Activated T-cell treated with anti-CD3 and anti-CD28 coated beads for 1 hour (primary cell): Measurements from ENCODE around the gene MBLAC1.

Experiments used
- DNase-seq: peaks from one replicate; pipeline ENCODE4 v3.0.0-alpha.2; 2020; ENCODE audit warnings: low read depth

MBLAC1 gene

DNA sequence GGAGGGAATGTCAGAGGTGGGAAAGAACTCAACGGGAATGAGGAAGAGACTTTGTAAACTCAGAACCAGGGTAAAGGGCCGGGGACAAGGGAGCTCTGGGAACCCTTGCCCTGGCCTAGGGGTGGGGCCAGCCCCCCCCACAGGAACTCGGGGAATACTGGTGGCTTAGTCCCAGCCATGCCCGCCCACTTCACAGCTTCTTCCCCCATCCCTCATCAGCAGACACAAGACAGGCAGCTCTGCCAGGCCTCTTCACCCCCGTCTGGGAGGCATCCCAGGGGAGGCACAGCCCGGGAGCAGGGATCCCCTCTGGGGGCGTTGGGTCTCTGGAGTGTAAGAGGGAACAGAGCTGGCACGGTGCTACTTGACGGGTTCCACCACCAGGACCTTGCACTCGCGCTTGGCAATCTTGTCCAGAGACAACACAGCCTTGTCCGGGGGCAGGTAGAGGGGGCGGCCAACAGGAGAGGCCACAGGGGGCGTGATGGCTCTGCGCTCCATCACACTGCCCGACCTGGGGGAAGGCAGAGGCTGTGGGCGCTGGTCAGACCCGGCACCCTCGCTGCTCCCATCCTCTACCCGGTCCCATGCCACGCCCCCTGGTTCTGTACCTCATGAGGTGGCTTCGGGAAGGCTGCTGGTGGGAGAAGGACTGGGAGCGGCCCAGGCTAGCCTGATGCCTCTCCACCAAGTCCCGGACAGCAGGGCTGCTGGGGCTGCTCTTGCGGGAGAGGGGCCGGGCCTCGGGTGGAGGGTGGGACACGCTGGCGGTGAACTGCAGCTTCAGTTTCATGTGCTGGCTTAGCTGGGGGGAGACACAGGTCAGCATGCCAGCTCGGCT, 28.1 kb downstream of the MBLAC1 start:
- DNase-seq: no peak

DNA sequence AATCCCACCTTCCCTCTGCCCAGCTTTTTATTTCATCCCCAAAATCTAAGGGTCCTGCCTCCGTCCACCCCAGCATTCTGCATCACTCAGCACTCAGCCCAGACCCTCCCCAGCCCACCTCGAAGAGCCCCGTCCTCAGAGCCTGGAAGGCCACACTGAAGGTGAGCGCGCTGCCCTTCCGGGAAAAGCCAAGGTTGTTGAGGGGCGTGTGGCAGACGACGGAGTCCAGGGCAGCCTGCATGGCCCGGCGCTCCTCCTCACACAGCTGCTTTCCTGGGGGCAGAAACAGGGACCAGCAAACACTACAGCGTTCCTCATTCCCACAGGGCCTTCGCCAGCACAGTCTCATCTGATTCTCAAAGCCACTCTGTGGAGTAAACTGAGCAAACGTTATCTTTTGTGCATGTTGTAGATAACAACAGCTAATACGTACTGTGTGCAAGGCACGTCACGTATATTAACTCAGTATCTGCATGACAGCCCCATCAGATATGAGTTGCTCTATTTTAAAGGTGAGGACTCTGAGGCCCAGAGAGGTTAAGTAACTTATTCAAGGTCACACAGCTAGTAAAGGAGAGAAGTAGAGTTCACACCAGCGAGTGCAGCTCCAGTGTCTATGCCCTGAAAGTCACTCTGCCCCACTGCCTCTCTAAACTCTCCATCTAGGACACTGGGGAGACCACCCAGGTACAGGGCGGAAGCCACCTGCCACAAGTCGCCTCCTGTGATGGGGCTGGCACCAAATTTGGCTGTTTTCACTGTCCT, 29.0 kb downstream of the MBLAC1 start:
- DNase-seq: no peak

DNA sequence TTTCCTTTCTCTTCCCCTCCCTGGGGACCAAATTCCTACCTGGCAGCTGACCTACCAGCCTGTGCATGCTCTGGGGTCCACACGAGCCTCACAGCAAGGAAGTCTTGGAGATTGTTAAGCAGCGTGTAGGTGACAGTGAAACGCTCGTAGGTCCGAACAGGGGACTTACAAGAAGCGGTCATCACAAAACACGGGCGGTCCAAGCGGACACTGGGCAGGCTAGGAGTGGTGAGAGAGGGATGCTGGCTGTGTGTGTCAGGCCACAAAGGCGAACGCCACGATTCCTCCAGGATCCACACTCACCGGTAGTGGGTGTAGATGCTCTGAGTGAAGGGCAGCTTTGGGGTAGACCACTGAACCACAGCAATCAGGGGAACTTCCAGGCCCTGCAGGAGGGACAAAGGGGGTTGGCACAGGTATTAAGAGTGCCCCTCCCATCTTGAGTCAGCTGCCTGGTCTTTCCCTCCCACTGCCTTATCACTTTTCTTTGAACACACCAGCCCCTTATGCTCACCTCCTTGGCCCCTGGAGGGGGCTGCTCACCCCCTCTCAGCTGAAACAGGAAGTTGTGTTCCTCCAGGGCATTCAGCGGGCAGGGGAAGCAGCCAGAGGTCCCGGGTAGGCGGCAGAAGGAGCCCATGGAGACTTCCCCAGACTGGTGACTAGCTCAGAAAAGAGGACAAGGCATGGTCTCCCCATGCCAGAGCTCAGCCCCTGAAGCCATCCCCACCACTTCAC, 29.7 kb downstream of the MBLAC1 start:
- DNase-seq: no peak

DNA sequence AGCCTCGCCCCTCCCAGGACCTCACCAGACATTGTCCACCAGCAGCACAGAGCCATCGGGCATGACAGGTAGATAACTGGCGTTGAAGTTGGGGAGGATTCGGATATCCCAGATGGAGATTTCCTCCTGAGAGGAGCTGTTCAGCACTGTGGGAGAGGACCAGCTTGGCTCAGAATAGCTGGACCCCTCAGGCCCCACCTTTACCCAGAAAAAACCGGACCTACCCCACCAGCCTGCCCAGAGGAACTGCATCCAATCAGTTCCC, 30.2 kb downstream of the MBLAC1 start:
- DNase-seq: no peak

DNA sequence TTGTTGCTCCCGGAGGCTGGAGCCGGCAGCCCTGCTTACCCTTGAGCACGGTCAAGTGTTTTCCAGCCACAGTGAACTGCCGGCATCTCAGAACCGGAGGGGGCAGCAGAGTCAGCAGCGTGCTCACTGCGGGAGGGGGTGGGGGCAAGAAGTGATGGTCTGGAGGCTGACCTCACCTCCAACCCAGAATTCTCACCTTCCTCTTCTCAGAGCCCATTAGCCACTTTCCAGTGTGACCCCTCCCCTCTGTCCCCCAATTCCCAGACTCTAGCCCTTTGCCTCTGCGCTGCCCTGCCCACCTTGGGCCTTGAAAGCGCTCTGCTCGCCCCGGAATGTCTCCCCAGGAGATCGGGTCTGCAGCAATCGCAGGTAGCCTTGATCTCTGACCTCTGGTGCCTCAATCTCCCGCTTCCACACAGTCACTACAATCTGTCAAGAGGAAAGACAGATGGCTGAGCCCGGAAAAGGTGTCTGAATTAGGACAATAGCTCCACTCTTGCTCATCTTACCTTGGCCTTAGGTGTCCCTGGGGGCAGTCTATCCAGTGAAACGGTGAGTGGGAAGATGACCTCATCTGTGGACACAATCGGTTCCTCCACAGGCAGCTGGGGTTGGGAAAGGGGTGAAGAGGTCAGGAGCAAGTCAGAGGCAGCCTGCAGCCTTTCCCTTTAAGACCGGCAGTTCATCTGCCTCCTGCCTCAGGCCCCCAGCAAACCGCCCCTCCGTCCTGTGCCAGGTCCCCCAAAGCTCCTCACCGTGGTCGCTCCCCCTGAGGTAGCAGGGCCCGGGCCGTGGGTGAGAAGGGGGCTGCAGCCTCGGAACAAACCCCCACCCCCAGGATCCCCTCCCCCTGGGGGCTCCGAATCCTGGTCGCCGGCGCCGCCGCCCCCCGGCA, 30.8 kb downstream of the MBLAC1 start:
- DNase-seq: no peak

DNA sequence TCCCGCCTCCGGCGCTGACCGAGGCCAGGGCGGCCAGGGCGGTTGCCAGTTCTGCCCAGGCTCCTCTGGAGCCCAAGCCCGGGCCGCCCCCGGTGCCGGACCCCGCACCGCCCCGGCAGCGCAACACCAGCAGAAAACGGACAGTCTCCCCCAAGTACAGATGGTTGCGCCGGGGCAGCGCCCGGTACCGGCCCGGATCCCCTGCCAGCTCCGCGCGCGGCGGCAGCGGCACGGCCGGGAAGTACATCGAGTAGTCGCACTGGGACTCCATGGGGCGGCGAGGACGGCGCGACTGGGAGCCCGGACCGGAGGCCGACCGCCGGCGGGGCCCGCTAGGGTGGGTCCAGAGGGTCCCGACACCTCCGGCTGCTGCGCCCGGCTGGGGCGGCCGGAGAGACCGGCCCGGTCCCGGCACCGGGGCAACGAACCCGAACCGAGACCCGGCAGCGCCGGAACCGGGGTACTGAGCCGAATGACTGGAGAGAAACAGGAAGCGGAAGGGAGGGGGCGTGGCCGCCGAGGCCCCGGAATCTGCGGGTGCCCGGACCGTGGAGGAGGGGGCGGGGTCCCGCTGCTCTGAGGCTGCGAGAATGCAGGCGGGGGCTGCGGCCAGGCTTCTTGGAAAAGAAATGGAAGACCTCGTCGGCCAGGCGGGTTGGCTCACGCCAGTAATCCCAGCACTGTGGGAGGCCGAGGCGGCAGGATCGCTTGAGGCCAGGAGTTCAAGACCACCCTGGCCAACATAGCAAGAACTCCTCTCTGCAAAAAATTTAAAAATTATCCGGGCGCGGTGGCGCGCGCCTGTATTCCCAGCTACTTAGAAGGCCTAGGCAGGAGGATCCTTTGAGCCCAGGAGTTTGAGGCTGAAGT, 31.7 kb downstream of the MBLAC1 start, which contains the start of gene TRAPPC14:
TSS of gene TRAPPC14 (minus strand) at position 495 of the 870 bp plus-strand sequence. CDS start at position 271, 224 bp downstream.
- DNase-seq: peak; percentile 90

DNA sequence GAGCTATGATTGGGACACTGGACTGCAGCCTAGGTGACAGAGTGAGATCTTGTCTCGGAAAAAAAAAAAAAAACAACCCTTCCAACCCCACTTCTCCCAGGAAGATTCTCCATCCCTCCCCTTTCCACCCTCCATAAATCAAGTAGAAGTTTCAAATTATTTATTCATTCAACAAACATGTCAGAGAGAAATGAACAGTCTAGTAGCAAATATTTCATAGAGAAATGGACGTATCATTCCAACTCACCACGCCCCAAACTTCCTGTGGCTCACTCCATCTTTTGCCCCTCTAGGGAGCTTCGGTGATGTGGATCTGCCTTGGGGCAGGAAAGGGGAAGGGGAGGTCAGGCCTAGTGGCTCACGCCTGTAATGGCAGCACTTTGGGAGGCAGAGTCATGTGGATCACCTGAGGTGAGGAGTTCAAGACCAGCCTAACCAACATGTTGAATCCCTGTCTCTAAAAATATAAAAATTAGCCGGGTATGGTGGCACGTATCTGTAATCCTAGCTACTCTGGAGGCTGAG, 32.4 kb downstream of the MBLAC1 start:
- DNase-seq: no peak

DNA sequence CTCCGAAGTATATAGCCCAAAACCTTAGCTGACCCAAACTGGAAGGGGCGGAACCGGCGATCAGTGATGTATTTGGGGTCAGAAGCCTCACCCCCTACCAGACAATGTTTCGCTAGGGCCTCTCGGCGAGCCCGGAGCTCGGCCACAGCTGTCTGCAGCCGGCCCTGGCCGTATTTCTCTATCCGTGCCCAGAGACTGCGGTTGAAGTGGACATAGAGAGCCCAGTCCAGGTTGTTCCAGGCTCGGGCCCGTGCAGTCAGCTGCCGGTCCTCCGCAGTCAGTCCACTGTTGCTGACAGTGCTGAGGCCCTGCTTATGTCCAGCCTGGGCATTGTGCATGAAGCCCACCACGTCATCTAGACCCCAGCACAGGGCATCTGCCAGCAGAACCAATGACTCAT, 33.3 kb downstream of the MBLAC1 start:
- DNase-seq: no peak

DNA sequence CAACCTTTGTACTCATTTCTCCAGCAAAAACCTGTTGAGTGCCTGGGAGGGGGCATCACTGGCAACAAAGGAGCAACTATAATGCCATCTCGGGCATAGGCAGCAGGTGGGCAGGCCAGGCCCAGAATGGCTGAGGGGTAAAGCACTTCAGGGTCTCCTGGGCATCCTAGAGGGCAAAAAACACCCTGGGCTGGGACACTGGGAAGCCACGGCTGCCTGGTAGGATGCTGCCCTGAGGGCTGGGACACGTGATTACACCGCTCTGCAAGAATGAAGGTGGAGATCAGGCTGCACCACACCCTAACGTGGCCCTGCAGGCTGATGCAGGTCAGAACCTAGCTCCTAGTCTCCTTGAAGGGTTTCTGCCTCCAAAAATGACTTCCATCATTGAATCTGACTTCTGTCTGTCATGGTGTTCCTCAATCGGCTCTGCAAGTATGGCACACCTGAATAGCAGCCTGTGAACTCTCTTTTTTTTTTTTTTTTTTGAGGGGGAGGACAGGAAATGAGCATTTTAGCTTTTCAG, 36.3 kb downstream of the MBLAC1 start:
- no peak for DNase-seq

DNA sequence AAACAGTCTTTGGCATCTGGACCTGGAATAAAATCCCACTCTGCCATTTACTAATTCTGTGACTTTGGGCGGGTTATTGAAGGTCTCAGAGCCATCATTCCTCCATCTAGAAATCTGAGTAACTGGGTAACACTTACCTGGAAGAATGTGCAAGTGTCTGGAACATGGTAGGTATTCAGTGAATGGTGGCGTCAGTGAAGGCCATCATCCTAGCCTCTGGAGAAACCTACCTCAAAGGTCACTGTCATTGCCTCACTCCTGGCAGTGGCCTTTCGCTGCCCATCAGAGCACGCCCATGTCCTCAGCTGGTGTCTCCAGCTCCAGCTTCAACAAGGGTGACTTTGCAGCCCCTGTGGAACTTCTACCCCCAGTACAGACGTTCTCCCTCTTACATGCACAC, 37.1 kb downstream of the MBLAC1 start:
- DNase-seq: no peak

DNA sequence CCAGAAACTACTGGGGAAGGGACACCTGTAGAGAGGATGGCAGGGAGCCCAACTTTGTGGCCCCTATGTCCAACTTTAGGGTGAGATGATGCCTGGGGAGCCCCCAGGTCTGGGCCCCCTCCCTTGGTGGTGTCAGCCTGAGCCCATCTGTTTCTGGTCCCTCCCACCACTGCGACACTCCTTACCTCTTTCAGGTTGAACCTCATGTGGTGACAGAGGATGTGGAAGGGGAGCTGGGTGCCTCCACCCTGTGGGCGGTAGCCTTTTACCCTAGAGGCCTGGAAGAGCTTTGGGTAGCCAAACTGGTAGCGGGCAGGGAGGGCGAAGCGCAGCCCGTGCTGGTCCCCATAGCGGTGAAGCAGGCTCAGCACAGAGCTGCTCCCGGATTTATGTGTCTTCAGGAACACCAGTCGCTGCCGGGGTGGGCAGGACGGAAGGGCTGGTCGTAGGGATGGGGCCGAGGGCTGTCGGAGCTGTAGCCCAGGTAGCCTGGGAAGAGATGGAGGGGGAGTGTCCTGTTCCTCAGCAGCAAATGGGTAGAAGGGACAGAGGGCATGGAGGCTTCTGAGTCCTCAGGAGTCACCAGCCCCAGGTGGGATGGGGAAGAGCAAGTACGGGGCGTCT, 39.7 kb downstream of the MBLAC1 start:
- DNase-seq: no peak

DNA sequence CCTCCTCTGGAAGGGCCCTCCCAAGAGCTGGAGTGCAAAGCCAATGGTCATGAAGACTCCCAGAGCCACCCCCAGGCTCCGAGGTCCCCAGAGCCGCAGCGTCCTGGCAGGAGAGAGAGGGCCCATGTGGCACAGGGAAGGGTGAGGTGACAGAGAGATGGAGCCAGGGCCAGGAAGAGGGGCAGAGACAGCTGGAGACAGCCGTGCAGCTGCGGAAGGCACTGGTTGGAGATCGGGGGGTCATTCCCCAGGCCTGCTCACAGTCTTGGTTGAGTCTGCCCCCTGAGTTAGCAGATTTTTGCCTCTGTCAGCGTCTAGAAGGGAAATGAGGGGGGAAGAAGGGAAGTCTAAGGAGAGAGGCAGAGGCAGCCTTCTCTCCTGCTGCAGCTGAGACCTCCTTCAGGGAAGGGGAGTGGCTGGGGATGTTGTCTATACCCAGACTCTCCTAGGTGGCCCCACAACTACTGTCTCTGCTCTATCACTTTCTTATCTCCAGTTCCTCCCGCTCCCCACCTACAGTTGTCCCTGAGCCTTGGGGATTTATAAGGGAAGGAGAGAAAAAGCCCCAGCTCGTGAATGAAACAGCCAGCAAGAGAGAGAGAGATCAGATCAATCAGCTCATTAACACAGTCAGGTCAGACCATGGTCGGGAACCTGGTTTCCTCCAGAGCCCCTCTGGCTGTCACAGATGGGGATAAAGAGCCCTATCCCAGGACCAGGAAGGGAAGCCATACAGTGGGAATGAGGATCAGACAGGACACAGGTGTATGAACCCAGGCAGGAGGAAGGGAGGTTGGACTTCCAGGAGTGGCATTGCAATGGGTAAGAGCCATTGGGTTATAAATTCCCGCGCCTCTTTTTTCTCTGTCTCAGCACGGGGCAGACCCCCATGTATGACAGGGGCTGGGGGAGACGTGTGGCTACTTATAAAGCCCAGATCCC, 40.5 kb downstream of the MBLAC1 start:
- DNase-seq: no peak

DNA sequence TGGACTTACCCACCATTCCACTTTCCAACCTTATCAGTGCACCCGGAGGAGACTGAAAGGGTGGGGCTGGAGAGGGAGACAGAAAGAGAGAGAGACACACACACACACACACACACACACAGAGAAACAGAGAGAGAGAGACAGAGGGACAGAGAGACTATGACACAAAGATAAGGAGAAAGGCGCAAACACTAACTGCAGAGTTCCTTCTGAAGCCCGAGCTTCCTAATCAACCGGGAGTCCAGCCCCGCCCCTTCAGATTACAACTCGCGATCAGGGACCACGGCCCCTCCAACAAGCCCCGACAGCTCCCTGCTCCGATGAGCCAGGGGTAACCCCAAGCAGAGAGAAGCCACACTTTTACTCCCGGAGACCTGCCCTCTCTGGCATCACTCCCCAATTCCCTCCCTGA, 41.2 kb downstream of the MBLAC1 start:
- no peak for DNase-seq

DNA sequence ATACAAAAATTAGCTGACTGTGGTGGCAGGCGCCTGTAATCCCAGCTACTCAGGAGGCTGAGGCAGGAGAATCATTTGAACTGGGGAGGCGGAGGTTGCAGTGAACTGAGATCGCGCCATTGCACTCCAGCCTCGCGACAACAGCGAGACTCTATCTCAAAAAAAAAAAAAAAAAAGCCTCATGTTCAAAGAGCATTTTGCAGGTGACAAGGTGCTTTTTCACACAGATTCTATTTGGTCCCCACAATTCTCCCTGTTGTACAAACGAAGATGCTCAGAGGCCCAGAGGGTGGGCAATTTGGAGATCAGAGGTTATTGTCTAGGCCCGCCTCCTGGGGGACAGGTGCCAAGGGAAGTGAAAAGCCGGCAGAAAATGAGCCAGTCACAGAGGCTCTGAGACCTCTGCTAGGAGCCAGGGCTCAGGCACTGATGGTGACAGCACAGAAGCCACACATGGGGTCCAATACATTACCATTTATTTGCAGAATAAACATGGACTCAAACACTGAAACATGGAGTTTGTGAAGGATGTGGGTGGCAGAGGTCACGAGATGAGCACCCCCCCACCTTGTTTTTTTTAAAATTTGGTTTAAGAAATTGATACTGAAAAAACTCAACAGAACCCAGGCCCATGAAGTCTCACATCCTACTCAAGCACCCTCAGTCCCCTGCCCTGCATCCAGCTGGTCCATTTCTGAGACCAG, 42.5 kb downstream of the MBLAC1 start:
- no peak for DNase-seq

DNA sequence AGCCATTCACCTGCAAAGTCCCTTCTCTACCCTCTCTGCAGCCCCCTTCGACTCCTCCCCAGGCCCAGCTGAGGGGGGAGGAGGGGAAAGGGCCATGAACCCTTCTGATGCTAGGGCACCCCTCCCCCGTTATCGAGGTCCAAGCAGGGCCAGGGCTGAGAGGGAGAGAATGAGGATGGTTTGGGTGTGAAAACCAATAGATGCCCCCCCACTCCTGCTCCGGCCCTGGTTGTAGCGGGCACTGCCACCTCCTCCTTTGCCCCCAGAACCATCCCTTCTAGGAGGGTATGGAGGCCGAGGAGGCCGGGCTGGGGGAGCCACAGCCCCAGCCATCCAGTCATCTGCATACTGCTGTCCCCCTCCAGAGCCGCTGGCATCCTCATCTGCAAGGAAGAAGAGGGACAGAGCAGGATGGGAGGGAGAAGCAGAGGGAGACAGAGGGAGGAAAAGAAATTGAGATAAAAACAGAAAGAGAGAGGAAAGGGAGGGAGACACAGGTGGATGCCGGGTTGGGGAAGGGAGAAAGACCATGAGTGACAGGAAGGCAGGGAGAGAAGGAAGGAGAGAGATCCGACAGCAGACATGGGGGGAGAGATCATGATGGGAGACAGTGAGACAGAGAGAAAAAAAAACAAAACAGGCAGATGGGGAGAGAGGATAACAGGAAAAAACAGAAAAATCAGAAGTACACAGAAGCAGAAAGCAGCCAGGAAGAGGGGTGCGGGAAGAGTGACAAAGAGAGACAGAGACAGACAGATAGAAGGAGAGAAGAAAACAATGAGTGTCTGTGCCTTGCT, 43.5 kb downstream of the MBLAC1 start:
- DNase-seq: no peak

DNA sequence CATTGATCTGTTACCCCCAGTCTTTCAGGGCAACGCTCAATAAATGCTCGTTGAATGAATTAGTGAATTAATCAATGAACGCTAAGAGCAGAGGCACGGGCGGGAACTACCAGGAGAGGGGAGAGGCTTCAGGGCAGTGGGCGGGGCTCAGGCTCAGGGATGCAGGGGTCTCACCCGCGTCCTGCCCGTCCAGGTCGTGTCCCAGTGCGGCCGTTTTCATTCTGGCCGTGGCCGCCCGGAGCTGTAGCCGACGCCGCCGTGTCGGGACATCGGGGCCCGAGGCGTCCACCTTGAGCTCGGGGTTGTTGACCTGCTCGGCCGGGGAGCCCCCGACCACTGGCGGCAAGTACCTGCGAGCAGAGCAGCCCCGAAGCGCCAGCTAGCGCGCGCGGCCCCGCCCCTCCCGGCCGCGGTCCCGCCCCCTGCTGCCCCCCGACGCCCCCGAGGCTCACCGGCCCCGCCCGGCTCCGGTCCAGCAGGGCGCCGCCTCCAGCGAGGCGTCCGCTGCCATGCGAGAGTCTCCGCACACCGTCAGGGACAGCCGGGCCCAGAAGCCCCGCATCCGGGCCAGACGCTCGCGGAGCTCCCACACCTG, 44.4 kb downstream of the MBLAC1 start:
- DNase-seq: no peak

DNA sequence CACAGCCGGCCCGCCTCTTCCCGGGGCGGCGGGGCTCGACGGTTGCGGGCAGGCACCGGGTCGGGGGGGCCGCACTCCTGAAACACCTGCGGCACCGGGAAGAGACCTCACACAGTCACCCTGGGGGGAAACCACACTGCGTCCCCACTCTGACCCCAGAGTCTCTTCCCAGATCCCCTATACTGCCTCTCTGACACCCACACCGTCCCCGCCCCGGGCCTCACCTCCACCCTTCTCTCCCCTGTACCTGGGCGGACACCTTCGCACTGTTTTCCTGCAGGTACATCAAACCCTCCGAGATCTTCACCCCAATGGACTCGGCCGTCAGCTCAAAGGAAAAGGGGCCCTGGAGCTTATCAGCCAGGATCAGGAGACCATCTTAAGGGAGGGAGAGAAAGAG, 45.1 kb downstream of the MBLAC1 start:
- no peak for DNase-seq
